Right lobe of liver (tissue), 6 donors: ENCODE measurements around the gene INTS13. TPM values are rescaled to one million over a fixed set of nuclear protein-coding genes. Genes with fewer than 3 reads are reported as not detected.

Experiments used
- ATAC-seq, 4 donors: fragments of 200-7000 bp; cut with Tn5 transposase; one replicate each; pipeline ENCODE4 v1.9.1; 2020; ENCODE audit warnings: mild to moderate bottlenecking in 4 of 4, moderate library complexity in 4 of 4
- DNase-seq, 3 donors: peaks; one replicate each; pipeline ENCODE4 v3.0.0-alpha.2; 2020
- H3K27ac ChIP-seq, 3 donors: fragments of 200-600 bp; one replicate each; pipeline ENCODE4 v1.8.0; 2022
- H3K27me3 ChIP-seq, 2 donors: fragments of 200-600 bp; one replicate each; pipeline ENCODE4 v1.8.0; 2022
- H3K36me3 ChIP-seq, 4 donors: fragments of 200-600 bp; sonication (generic) in 1 of 4; one replicate each; pipeline versions ENCODE4 v1.5.1 to v1.8.0; 2017 to 2022; ENCODE audit warnings: control low read depth in 1 of 4
- H3K4me1 ChIP-seq, 4 donors: fragments of 200-600 bp; sonication (generic) in 1 of 4; one replicate each; pipeline versions ENCODE4 v1.5.1 to v1.8.0; 2017 to 2022; ENCODE audit warnings: control low read depth in 1 of 4
- H3K4me3 ChIP-seq, 3 donors: fragments of 200-600 bp; one replicate each; pipeline ENCODE4 v1.8.0; 2022
- H3K9me3 ChIP-seq, 4 donors: fragments of 200-600 bp; sonication (generic) in 1 of 4; one replicate each; pipeline versions ENCODE4 v1.5.1 to v1.8.0; 2017 to 2022; ENCODE audit warnings: control low read depth in 1 of 4
- POLR2A ChIP-seq: fragments of 450-650 bp; IDR thresholded peaks from one replicate; pipeline ENCODE4 v1.6.1; 2017; ENCODE audit warnings: antibody characterized with exemption, mild to moderate bottlenecking
- WGBS: methylation state at CpG from one replicate; pipeline ENCODE4 v1.1.6; 2018; ENCODE audit warnings: low coverage, low lambda C conversion rate; ENCODE audit not compliant: insufficient coverage; ENCODE audit errors: missing lambda C conversion rate; 5-methylcytosine and 5-hydroxymethylcytosine counted together
- intact Hi-C, 2 donors: fragments of 100-400 bp; cut with DNase I; formaldehyde crosslinking; loops; one replicate each; pipeline versions ENCODE4 v1.11.2 to v1.14.1; 2022
- long read RNA-seq: library from polyadenylated mRNA; unstranded; transcript quantifications from one replicate; pipeline ENCODE4 v2.0.0, GENCODE V29; 2019
- total RNA-seq, 6 experiments: library from RNA; depleted of rRNA in 2 of 6; stranded (reverse); fragments of >200 nt in 2 of 6; fragmentation: NEBNext Ultra II Directional in 3 of 6; extraction: Animal tissue kit (Norgen Biotek cat#: 25700) in 3 of 6; gene quantifications; one replicate each; pipeline versions ENCODE4 v1.1.0 to v1.2.4, GENCODE V29; 2016 to 2023
- TF ChIP-seq, protein P1 (sequence below), 4 donors: fragments of 200-600 bp in 3 of 4; fragments of 450-650 bp in 1 of 4; IDR thresholded peaks; one replicate each; pipeline versions ENCODE4 v1.5.1 to v1.8.0; 2016 to 2022; ENCODE audit warnings: antibody characterized with exemption in 4 of 4, mild to moderate bottlenecking in 2 of 4
- donor health status: DM: no; HTN: yes; CAD: no.
- donor health status: DM: no; HTN: no; CAD: no.
- donor health status: DM: no; HTN: no; CAD: no.
- donor health status: DM: no; HTN: yes; CAD: no.
- donor health status: DM: no; HTN: yes; CAD: no.

Gene INTS13, protein sequence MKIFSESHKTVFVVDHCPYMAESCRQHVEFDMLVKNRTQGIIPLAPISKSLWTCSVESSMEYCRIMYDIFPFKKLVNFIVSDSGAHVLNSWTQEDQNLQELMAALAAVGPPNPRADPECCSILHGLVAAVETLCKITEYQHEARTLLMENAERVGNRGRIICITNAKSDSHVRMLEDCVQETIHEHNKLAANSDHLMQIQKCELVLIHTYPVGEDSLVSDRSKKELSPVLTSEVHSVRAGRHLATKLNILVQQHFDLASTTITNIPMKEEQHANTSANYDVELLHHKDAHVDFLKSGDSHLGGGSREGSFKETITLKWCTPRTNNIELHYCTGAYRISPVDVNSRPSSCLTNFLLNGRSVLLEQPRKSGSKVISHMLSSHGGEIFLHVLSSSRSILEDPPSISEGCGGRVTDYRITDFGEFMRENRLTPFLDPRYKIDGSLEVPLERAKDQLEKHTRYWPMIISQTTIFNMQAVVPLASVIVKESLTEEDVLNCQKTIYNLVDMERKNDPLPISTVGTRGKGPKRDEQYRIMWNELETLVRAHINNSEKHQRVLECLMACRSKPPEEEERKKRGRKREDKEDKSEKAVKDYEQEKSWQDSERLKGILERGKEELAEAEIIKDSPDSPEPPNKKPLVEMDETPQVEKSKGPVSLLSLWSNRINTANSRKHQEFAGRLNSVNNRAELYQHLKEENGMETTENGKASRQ
- total RNA-seq = 10 to 100 TPM in 2 of 6 experiments, 1 to 10 TPM in 4; 6.2 to 17.2 (median 9.1) TPM
- long read RNA-seq, partial matches to known transcripts = 2 of 5 reads
- long read RNA-seq, other reads (novel, unspliced or antisense) = 1 of 5 reads

DNA sequence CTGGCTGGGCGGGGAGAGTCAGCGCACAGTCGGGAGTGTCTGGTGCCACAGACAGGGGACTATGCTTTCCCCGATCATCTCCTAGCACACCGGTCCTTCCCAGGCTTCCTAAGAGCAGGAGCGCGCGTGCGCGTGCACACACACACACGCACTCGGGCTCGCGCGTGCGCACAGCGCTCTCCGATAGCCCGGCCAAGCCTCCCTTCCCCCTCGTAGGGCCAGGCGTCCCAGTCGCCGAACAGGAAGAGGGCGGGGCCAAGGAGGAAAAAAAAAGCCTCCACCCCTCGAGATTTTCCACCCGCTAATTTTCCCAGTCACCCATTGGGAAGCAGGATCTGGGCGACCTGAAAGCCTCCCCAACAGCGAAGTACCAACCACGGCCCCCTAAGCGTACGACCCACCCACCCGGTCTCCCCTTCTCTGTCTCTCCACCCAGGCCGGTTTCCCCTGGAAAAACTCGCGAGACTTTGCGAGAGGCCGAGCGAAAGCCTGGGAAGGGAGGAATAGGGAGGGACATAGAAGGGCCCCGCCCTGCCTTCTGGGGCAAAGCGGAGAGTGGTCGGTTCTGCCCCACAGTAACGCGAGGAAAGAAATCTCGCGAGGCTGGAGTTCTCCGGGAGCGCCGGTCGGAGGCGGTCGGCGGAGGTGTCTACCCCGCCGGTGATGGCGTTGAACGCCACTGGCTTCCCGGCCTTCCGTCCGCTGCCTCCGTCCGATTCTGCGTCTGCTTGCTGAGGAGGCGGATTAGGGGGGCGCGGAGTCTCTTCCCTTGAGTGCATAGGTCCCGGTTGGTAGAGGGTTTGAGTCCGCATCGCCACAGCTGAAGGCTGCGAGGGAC, at the start of gene INTS13, which contains the start of gene FGFR1OP2:
INTS13 (minus strand) TSS at position 119 of the 838 bp plus-strand sequence. CDS start 1,178 bp downstream, outside the sequence.
FGFR1OP2 (plus strand) TSS at position 608 of the 838 bp plus-strand sequence. CDS start 15,689 bp downstream, outside the sequence.
- peak within 1 kb of the TSS; percentile 92 to 96 (median 93) for H3K27ac ChIP-seq
- peak; percentile 99 for DNase-seq
- no peaks in the 10 kb centered on the region for H3K9me3 ChIP-seq
- H3K4me1 ChIP-seq = peaks cover 0 to 39% (median 9%) of the 10 kb centered on the region in 4 donors
- H3K27me3 ChIP-seq = no peaks in the 10 kb centered on the region
- H3K4me3 ChIP-seq = peak within 1 kb of the TSS; percentile 87 to 94 (median 90)
- peak; percentile 97 for TF ChIP-seq POLR2A
- TF ChIP-seq, protein P1, sequence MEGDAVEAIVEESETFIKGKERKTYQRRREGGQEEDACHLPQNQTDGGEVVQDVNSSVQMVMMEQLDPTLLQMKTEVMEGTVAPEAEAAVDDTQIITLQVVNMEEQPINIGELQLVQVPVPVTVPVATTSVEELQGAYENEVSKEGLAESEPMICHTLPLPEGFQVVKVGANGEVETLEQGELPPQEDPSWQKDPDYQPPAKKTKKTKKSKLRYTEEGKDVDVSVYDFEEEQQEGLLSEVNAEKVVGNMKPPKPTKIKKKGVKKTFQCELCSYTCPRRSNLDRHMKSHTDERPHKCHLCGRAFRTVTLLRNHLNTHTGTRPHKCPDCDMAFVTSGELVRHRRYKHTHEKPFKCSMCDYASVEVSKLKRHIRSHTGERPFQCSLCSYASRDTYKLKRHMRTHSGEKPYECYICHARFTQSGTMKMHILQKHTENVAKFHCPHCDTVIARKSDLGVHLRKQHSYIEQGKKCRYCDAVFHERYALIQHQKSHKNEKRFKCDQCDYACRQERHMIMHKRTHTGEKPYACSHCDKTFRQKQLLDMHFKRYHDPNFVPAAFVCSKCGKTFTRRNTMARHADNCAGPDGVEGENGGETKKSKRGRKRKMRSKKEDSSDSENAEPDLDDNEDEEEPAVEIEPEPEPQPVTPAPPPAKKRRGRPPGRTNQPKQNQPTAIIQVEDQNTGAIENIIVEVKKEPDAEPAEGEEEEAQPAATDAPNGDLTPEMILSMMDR (IDR thresholded peaks at IDR 0.05) = peak in 1 of 4 donors; percentile 5
- 0% methylated on average over 30 of the region's 69 CpGs for WGBS
- intact Hi-C loops = loop anchor here in 1 of 2 donors (10.0 kb wide), 1 partner anchor 77 kb away; the partner anchor contains the start of gene TM7SF3
- peaks cover 0 to 3% (median 0%) of the 10 kb centered on the region in 4 donors for H3K36me3 ChIP-seq
- ATAC-seq = peak; percentile 94 to 98 (median 95)

DNA sequence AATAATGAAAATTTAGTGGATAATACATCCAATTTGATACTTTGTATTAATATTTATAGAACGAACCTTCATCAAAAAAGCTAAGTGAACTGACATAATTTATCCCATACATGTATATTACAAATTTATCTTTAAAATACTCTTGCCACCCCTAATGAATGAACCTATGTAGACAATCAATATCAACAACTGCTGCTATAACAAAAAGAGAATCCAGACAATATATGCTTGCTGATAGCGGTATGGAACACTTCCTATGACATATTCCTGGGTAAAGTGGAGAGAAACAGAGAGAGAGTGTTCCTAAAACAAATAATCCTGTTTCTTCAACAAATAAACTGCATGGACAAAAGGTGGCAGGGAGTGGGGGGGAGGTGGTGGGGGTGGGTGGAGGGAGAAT, 45.1 kb upstream of the INTS13 start:
- H3K4me1 ChIP-seq = no peaks in the 10 kb centered on the region
- 94% methylated on average over 2 of the region's 2 CpGs for WGBS
- intact Hi-C loops = no loop called here
- H3K36me3 ChIP-seq = peaks cover 0 to 8% (median 0%) of the 10 kb centered on the region in 4 donors
- H3K9me3 ChIP-seq = no peaks in the 10 kb centered on the region
- H3K27me3 ChIP-seq = no peaks in the 10 kb centered on the region
- ATAC-seq (no peak), DNase-seq (no peak)
- H3K4me3 ChIP-seq = no peak overlapping the region
- no peak overlapping the region for H3K27ac ChIP-seq
- no peak for TF ChIP-seq POLR2A
- TF ChIP-seq, protein P1 (IDR thresholded peaks at IDR 0.05) = no peak

DNA sequence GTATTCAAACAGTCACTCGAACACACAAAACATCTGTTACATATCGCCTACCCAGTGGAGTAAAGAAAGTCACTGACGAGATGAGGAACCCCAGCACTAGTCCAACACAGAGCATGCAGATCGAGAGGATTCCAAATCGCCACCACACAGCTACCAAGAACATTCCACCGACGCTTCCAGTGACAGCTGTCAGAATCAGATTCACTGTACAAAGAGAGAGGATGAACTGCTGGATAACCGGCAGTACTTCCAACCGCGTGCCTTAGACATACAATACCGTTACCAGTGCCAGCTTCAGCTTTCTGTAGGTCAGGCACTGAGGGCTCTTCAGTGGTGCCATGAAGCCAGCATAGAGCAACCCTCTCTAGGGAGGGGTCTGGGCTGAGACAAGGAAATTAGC, 42.0 kb upstream of the INTS13 start:
- 98% methylated on average over 8 of the region's 11 CpGs for WGBS
- ATAC-seq (no peak), DNase-seq (no peak)
- H3K9me3 ChIP-seq = no peaks in the 10 kb centered on the region
- H3K4me1 ChIP-seq = no peaks in the 10 kb centered on the region
- no peak overlapping the region for H3K27ac ChIP-seq
- no peak overlapping the region for H3K4me3 ChIP-seq
- TF ChIP-seq, protein P1 (IDR thresholded peaks at IDR 0.05) = no peak
- no peak for TF ChIP-seq POLR2A
- H3K27me3 ChIP-seq = no peaks in the 10 kb centered on the region
- H3K36me3 ChIP-seq = peaks cover 0 to 10% (median 5%) of the 10 kb centered on the region in 4 donors
- intact Hi-C loops = no loop called here

DNA sequence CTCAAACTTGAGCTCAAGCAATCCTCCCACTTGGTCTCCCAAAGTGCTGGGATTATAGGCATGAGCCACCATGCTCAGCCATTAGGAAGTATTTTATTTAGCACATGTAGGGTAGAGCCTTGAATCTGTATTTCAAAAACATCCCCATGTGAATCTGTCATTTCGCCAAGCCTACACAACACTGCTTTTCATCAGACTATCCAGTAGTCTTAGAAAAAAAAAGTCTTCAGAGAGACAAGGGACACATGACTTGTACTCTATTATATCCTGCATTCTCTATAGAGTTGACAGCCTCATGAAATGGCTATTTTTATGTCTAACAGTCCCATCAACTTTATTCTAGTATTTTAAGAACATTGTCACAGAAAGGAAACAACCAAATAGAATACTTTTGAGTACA, 41.0 kb upstream of the INTS13 start:
- ATAC-seq (no peak), DNase-seq (no peak)
- Histone ChIP-seq H3K9me3 (no peaks in the 10 kb centered on the region), H3K27ac (no peak overlapping the region), H3K4me1 (no peaks in the 10 kb centered on the region), H3K27me3 (no peaks in the 10 kb centered on the region), H3K4me3 (no peak overlapping the region), H3K36me3 (peaks cover 0 to 19% (median 7%) of the 10 kb centered on the region in 4 donors)
- TF ChIP-seq POLR2A = no peak
- TF ChIP-seq, protein P1 (IDR thresholded peaks at IDR 0.05) = no peak
- 83% methylated on average over 1 of the region's 1 CpG for WGBS
- intact Hi-C loops = no loop called here
